GM21526 (cell line): ENCODE results near the gene AIFM3.
"Not testable (repeated sequence)": the region's sequence is repeated elsewhere in the genome, so short reads cannot be mapped to it uniquely, and the experiment has no call there.

ENCODE experiments used
- ATAC-seq: cut with Tn5 transposase; IDR thresholded peaks from one replicate; pipeline ENCODE4 v1.9.1; 2021; ENCODE audit warnings: moderate library complexity; ENCODE audit not compliant: unreplicated experiment, low FRiP score

The AIFM3 gene

DNA sequence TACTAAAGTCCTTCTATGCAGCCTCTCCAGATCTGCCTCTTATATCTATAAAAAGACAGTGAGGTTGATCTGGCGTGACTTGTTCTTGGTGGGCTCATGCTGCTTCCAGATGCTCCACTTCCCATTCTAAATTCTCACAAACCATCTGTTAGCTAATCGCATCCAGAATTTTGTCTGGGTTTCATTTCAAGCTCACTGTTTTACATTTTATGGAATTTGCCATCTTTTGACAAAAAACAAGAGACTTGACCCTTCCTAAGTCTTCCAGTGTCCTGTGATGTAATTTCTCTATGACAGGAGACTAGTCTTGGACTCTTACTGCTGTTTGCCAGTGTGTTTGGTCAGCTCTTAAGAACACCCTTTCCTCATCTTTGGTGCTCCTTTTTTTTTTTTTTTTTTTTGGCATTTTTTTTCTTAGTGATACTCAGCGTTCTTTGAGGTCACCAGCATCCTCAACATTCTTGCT is 26.8 kb upstream of the AIFM3 start:
- ATAC-seq, result no peak

DNA sequence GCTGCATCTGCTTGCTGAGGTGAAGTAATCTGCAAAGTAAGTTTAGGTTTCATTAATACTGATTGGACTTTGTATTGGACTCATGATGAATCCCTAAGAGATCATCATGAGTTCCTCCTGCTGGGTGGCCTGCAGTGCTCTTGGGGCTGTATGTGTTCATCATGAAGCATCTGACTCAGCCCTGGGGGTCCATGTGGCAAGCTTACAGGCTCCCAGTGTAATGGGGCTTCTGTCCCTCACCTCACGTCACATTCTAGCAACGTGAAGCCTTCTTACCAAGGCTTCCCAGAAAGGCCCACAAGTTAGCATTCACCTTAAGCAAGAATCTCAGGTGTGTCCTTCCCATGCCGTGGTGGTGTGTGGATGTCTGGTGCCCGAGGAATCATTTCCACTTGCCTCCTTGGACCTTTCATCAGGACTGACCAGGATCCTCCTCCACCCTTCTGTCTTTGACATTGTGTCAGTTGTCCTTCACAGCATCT is 26.1 kb upstream of the AIFM3 start:
- ATAC-seq, result no peak

DNA sequence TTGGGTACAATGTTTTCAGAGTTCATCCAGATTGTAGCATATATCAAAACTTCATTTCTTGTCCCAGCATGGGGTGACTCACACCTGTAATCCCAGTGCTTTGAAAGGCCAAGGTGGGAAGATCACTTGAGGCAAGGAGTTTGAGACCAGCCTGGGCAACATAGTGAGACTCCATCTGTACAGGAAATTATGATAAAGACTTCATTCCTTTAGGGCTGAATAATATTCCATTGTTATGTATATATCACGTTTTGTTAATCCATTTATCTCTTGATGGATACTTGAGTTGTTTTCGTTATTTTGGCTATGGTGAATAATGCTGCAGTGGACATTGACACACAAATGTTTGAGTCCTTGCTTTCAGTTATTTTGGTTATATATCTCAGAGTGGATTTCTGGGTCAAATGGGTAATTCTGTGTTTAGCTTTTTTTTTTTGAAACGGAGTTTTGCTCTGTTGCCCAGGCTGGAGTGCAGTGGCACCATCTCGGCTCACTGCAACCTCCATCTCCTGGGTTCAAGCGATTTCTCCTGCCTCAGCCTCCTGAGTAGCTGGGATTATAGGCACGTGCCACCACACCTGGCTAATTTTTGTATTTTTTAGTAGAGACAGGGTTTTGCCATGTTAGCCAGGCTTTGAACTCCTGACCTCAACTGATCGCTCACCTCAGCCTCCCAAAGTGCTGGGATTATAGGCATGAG is 24.7 kb upstream of the AIFM3 start:
- ATAC-seq, result not testable (repeated sequence)

DNA sequence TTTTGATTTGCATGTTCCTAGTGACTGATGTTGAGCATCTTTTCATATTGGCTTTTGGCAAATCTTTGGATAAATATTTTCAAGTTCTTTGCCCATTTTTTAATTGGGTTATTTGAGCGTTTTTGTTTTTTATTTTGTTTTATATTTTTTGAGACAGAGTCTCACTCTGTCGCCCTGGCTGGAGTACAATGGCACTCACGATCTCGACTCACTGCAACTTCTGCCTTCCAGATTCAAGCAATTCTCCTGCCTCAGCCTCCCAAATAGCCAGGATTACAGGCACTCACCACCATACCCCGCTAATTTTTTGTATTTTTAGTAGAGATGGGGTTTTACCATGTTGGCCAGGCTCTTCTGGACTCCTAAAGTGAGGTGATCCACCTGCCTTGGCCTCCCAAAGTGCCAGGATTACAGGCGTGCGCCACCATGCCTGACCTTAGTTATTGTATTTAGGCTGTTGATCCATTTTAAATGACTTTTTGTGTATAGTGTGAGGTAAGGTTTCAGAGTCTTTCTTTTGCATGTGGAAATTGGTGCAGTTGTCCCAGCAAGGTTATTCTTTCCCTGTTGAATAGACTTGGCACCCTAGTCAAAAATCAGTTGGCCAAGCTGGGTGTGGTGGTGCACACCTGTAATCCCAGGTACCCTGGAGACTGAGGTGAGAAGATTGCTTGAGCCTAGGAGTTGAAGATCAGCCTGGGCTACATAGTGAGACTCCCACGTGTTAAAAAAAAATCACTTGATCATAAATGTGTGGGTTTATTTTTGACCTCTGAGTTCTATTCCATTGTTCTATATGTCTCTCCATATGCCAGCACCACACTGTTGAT is 23.7 kb upstream of the AIFM3 start:
- ATAC-seq, result no peak

DNA sequence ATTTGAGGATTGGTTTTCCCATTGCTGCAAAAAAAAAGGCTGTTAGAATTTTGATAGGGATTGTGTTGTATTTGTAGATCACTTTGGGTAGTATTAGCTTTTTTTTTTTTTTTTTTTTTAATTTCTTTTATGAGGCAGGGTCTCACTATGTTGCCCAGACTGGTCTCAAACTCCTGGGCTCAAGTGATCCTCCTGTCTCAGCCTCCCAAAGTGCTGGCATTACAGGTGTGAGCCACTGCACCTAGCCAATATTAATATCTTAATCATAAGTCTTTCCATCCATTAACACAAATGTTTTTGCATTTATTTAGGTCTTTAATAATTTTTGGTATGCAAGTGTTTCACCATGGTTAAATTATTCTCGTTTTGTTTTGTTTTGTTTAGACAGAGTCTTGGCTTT is 23.0 kb upstream of the AIFM3 start:
- no peak for ATAC-seq

DNA sequence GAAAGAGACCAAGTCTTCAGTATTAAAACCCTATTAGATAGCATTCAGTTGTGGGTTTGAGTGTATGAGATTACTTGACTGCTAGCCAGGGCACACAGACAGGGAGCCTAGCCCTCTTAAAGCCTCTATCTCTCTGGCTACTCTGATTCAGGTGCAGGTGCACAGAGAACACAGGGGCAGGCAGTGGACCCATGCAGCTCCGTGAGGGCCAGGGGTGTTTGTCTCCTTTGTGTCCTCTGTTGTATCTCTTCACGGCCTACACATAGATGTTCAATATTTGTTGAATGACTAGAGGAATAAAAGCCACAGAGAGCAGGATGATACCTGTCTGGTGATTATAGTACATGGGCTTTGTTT is 21.5 kb upstream of the AIFM3 start:
- no peak for ATAC-seq

DNA sequence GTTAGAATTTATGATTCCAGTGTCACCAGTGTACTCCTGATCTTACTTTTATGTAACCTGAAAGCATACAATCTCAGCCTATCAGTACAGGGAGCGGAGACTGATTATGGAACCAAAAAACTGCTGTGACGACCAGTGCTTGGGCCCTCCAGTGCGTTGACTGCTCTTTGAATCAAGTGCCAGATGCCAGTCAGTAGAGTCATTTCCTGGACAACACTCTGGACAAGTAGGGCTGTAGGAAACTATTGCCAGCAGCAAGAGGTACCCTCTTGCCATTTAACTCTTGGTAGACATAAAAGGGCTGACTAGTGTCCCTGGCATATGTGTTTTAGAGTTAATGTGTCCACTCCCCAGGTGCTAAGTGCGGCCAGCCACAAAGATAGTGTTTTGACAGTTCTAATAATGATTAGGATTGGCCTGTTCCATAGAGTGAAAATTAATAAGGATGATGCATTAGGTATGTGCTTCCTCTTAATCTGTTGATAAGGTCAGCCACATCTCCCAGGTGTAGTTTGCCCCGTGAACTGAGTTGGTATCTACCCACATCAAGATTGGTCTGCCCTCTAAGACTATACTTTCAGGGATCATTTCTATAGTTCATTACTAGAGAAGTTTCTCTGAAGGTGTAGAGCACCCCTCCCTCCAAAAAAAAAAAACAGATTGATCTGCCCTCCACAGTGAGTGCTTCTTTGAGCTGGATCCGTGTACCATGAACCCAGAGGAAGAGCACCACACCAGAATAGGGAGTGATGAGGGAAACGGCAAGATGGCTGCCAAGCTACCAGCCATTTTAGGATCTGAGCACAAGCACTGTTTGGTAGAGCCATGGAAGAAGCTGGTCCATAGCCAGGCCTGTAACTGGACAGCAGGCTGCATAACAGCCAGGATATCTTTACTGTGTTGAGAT is 20.7 kb upstream of the AIFM3 start:
- no peak for ATAC-seq

DNA sequence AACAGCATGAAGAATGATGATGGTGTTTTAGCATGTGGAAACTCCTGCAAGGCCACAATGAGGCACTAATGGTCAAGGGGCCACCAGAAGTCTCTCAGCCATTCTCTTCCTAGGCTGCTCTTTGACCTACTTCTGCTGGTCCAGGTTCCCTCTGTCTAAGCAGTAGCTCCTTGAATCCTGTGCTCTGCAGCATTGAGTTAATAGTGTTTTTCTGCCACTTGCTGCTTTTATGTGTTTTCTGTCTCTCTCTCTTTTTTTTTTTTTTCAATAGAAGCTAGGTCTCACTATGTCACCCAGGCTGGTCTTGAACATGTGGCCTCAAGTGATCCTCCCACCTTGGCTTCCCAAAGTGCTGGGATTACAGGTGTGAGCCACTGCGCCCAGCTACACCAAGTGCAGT is 20.1 kb upstream of the AIFM3 start:
- no peak for ATAC-seq

DNA sequence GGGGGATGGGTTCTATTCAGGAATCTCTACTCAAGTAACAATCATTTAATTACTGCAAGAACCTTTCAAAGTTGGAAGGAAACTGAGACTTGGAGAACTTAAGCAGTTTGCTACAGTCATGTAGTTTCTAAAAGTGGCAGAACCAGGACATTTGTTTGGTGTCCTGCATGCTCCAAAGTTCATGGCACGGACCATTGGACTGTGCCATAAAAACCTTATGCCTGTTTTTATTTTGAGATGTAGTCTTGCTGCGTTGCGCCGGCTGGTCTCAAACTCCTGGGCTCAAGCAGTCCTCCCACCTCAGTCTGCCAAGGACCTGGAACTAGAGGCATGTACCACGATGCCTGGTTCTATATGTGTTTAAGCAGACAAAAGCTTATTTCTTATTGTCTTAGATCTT is 18.6 kb upstream of the AIFM3 start:
- ATAC-seq, result no peak

DNA sequence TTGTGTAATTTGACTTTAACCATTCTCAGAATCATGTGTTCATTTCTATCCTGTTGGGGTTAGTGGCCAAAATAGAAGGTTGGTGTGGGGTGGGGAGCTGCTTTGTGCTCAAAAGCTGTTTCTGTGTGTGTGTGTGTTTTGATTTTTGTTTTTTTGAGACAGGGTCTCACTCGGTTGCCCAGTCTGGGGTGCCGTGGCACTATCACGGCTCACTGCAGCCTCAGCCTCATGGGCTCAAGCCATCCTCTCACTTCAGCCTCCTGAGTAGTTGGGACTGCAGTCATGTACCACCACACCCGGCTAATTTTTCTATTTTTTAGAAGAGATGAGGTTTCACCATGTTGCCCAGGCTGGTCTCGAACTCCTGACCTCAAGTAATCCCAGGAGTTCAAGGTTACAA is 18.1 kb upstream of the AIFM3 start:
- no peak for ATAC-seq

DNA sequence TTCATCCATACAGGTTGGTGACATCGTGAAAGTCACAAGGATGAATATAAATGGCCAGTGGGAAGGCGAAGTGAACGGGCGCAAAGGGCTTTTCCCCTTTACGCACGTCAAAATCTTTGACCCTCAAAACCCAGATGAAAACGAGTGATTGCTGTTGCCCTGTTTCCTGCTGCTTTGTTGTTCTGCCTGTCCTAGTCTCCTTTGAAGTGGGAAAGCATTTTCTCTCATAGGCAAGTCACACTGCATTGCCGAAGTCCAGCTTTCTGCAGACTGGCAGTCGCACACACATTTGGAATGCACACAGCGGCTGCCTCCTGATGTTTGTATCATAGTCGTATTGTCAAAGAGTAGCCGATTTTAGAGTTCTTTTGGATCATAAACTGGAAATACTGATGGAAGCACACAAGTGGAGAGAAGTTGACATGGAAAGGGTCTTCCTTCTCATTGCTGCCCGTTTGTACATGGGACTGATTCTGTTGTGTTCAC is 17.3 kb upstream of the AIFM3 start:
- no peak for ATAC-seq

DNA sequence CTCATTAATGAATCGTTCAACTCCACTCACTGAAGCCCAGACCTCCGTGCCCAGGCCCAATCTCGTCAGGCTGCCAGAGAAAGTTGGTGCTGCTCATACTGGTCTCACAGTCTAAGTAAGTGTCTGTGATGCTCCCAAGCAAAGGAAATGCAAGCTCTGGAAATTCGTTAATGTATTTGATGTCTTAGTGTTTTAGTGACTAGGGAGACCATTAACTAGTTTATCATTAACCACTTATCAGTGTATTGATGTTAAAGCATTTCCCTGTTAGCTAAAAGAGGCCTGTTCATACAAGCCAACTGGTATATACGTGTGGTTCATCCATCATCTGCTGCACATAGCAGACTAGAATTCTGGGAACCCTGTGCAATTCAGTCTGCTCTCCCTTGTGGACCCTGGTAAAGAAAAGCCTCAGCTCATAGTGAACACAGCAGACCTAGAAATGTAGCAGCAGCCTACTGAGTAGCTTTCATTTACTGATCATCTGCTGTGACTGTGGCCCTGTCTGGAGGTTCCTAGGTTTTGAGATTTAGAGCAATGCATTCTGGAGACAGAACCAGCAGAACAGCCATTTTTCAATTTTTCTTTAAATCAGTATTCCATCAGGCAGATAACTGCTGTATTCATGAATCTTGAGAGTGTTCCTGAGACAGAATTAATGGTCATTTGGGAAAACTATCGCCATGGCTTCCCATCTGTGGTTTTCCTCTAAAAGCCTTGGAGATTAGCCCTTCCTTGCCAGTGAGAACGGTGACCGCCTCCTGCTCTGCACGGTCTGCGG is 15.7 kb upstream of the AIFM3 start:
- ATAC-seq, result no peak

DNA sequence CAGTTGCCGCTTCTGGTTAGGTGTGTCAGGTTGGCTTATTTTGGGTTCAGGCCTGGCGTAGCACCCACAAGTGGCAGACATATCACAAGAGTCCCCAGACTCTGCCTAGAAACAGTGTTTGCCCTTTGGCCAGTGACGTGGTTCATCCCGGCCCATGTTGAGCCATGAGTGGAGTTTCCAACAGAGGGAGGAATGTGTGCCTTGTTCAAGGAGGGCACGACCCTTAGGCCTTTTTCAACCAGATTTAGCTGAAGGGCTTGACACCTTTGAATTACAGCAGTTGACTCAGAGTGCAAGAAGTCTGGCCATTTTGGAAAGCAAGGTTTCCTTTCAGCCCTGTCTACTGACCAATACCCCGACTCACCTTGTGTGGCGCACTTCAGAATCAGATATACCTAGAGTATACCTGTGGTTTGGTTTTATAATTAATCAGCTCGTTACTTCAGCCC is 15.1 kb upstream of the AIFM3 start:
- ATAC-seq, result no peak

DNA sequence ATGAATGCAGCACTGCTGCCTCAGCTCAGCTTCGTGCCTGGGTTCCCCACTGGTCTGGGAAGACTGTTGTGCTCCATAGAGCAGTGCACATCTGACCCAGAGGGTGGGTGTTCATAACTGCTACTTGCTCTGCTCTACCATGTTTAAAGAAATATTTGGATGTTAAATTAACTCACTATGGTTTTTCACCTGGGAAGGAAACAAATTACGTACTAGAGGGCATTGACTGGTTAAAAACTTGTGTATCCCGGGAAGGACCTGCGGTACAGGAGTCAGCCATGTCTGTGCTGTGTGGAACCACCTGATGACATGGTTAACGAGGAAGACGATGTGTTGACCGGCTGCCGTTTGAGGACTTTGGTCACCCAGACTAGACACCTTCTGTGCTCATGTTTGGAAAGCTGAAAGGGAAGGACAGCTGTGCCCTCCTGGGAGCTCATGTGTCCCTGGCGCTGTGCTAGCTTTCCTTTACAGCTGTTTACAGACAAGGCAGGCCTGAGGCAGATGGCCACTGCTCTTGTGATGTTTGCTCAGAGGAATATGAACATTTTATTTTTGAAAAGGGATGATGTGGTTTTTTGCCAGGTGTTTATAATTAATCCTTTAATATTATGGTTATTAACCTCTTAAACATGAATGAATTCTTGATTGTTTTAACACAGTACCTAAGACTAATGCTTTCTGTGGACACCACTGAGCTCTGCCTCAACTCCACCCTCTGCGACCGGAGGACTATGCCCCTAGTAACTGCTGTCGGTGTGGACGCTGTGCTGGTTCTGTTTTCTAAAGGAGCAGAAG is 14.3 kb upstream of the AIFM3 start:
- ATAC-seq, result no peak

DNA sequence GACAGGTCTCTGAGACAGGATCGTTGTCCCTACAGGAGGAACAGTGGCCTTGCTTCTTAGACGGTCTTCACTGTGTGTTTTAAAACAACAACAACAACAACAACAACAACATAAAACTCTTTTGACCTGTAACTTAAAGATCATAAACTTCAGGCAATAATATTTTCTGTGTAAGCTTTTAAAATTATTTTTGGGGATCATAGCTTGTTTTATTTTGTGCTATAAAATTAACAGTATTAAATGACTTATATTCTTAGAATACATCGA is 13.8 kb upstream of the AIFM3 start:
- no peak for ATAC-seq

DNA sequence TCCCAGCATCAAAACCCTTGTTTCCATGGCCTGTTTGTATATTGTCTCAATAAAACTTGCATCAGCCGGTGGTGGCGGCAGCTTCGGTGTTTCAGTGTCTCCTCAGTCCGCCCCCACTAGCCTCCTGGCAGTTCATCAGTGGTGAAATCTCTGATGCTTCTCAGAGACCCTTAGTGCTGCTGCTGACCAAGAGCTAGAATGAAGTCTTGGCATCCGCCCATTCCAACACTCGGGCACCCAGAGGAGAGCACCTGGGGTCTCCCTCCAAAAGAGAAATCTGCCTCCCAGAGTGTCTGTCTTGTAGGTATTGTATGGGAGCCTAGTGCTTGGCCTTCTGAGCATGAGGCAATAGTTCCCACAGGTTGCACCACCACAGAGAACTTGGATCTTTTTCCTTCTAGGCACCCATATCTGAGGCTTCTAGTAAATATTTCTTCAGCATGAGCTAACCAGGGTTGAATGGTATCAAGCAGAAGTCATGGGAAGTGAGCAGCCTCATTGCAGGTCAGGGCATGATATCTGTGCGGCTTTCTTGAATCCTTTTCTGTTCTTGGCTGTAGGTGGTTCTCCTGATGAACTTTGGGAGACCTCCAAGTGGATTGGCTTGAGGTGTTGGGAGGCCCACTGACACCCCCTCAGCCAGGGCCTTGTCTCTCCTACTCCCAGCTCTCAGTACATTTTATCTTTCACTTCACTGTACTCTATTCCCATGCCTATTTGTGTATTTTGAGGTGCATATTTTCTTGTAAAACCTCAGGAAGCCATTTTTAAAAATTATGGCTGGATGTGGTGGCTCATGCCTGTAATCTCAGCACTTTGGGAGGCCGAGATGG is 13.2 kb upstream of the AIFM3 start:
- no peak for ATAC-seq

DNA sequence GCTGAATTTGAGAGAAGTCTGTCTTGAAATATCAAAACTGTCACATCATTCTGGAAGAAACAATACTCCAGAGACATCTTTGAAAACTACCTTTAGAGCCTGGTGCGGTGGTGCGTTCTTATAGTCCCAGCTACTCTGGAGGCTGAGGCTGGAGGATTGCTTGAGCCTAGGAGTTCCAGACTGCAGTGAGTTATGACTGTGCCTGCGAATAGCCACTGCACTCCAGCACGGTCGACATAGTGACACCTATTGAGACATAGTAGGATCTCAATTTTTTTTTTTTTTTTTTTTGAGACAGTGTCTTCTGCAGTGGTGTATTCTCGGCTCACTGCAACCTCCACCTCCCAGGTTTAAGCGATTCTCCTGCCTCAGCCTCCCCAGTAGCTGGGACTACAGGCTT is 11.5 kb upstream of the AIFM3 start:
- no peak for ATAC-seq

DNA sequence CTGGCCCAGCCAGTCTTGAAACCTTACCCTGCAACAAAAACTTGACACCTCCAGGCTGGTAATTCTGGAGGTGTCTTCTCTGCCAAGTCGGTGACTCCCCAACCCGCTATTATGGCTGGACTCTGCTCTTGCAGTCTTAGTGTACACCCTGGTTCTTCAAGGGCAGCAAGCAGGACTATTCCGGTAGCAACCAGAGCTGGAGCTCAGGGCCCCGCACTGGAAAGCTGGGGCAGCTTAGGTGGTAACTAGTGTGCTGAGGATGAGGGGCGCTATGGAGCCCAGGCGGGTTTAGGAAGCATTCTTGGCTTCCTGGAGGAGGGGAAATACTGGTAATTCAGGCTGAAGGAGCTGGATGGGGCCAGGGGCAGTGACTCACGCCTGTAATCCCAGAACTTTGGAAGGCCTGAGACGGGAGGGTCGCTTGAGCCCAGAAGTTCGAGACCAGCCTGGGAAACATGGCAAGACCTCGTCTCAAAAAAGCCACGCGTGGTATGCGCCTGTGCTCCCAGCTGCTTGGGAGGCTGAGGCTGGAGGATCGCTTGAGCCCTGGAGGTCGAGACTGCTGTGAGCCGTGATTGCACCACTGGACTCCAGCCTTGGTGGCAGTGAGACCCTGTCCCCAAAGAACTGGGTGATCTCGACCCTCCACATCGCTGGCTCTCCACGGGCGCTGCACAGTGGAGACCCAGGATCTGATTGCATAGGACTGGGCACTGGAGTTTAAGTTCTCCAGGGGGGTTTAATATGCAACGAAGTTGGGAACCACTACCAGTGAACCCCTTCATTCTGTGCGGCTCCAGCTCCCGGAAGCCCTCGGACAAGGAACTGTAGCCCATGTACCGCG is 10.6 kb upstream of the AIFM3 start:
- no peak for ATAC-seq
